MCF 10A (cell line): ENCODE measurements around the gene IL18R1. TPM values are rescaled to one million over a fixed set of nuclear protein-coding genes. Genes with fewer than 3 reads are reported as not detected.
"Not testable (repeated sequence)": the region's sequence is repeated elsewhere in the genome, so short reads cannot be mapped to it uniquely, and the experiment has no call there.

Source experiments
- BruUV-seq: library from RNA; stranded (reverse); fragments of 400-500 nt; replicated peaks from 2 replicates; lab custom pipeline; 2021; lab: Mats Ljungman, UMichigan
- CTCF ChIA-PET: fragments of 300-600 bp; sonication (Branson Sonifier 250); formaldehyde crosslinking; extraction: SDS; loops from one replicate; lab custom pipeline; 2021; ENCODE audit warnings: antibody characterized with exemption, inconsistent platforms; lab: Yijun Ruan, JAX
- POLR2A ChIA-PET: fragments of 300-600, 350-650 bp; sonication (Branson Sonifier 250); formaldehyde crosslinking; extraction: SDS; loops from one replicate; lab custom pipeline; 2020; ENCODE audit warnings: antibody characterized with exemption, inconsistent platforms; lab: Yijun Ruan, JAX
- DNase-seq: peaks from one replicate; pipeline ENCODE4 v3.0.0-alpha.2; 2018; ENCODE audit not compliant: unreplicated experiment
- H3K27ac Mint-ChIP-seq: one replicate; pipeline ENCODE4 v1.8.0; 2022; ENCODE audit warnings: mild to moderate bottlenecking, low read depth, mixed read lengths; ENCODE audit not compliant: unreplicated experiment
- H3K27me3 Mint-ChIP-seq: one replicate; pipeline ENCODE4 v1.8.0; 2022; ENCODE audit warnings: mixed read lengths; ENCODE audit not compliant: insufficient read depth, unreplicated experiment
- H3K36me3 Mint-ChIP-seq: one replicate; pipeline ENCODE4 v1.8.0; 2022; ENCODE audit warnings: mild to moderate bottlenecking, moderate library complexity, mixed read lengths; ENCODE audit not compliant: insufficient read depth, unreplicated experiment
- H3K4me1 Mint-ChIP-seq: one replicate; pipeline ENCODE4 v1.8.0; 2022; ENCODE audit warnings: mixed read lengths; ENCODE audit not compliant: insufficient read depth, unreplicated experiment
- H3K4me3 Mint-ChIP-seq: one replicate; pipeline ENCODE4 v1.8.0; 2022; ENCODE audit warnings: mild to moderate bottlenecking, moderate library complexity, mixed read lengths; ENCODE audit not compliant: unreplicated experiment
- H3K9me3 Mint-ChIP-seq: one replicate; pipeline ENCODE4 v1.8.0; 2022; ENCODE audit warnings: mixed read lengths; ENCODE audit not compliant: unreplicated experiment
- CTCF ChIP-seq: fragments of 200-600 bp; IDR thresholded peaks from one replicate; pipeline ENCODE4 v1.8.0; 2022; ENCODE audit warnings: antibody characterized with exemption, mild to moderate bottlenecking; ENCODE audit not compliant: unreplicated experiment
- intact Hi-C: fragments of 100-400 bp; cut with micrococcal nuclease; formaldehyde crosslinking; loops from 2 replicates; pipeline ENCODE4 v1.14.1; 2022
- total RNA-seq: library from RNA; stranded (reverse); gene quantifications from 2 replicates; pipeline ENCODE4 v1.2.3, GENCODE V29; 2022

IL18R1 gene
- total RNA-seq, 1 experiment from 2014 or later, result 3.5 TPM

GRCh38 chr2:102317715-102318114 is 37.9 kb upstream of the IL18R1 start:
- intact Hi-C loops, result no loop called here
- DNase-seq, result peak; percentile 66
- CTCF ChIA-PET, result interaction anchor here (0.7 kb wide), 1 partner anchor 15 kb away, joined by 5 read pairs; no protein-coding TSS in a partner anchor

GRCh38 chr2:102318437-102318836 is 37.2 kb upstream of the IL18R1 start:
- no peak for TF ChIP-seq CTCF
- peaks cover 4% of the 10 kb centered on the region for H3K4me1 Mint-ChIP-seq
- no peaks in the 10 kb centered on the region for H3K9me3 Mint-ChIP-seq
- ChIA-PET CTCF (interaction anchor here (0.7 kb wide), 2 partner anchors 16 to 77 kb away, joined by 3 to 5 read pairs; no protein-coding TSS in a partner anchor), POLR2A (interaction anchor here (1.0 kb wide), 1 partner anchor 15 kb away, joined by 3 read pairs; no protein-coding TSS in a partner anchor)
- H3K36me3 Mint-ChIP-seq, result no peaks in the 10 kb centered on the region
- intact Hi-C loops, result no loop called here
- H3K27me3 Mint-ChIP-seq, result no peaks in the 10 kb centered on the region
- H3K27ac Mint-ChIP-seq, result no peak overlapping the region
- no peak overlapping the region for H3K4me3 Mint-ChIP-seq
- no TSS peak for BruUV-seq
- no peak for DNase-seq

More at GRCh38 chr2:102317715-102318114, 37.9 kb upstream of the IL18R1 start:
- Mint-ChIP-seq H3K27me3 (no peaks in the 10 kb centered on the region), H3K27ac (no peak overlapping the region), H3K9me3 (no peaks in the 10 kb centered on the region), H3K36me3 (no peaks in the 10 kb centered on the region), H3K4me3 (no peak overlapping the region), H3K4me1 (peaks cover 9% of the 10 kb centered on the region)
- no TSS peak for BruUV-seq
- TF ChIP-seq CTCF, result no peak
- POLR2A ChIA-PET, result no interaction called here

- peaks cover 6% of the 10 kb centered on the region for H3K36me3 Mint-ChIP-seq
- intact Hi-C loops, result no loop called here
- no peak for DNase-seq
- H3K4me1 Mint-ChIP-seq, result no peaks in the 10 kb centered on the region
- H3K4me3 Mint-ChIP-seq, result no peak overlapping the region
- no peak for TF ChIP-seq CTCF
- ChIA-PET POLR2A (no interaction called here), CTCF (no interaction called here)
- no peaks in the 10 kb centered on the region for H3K27me3 Mint-ChIP-seq
- no peak overlapping the region for H3K27ac Mint-ChIP-seq
- H3K9me3 Mint-ChIP-seq, result no peaks in the 10 kb centered on the region
- no TSS peak for BruUV-seq
These were observed 33.5 kb upstream of the IL18R1 start for GRCh38 chr2:102321941-102322719.

- DNase-seq, BruUV-seq, H3K27me3 Mint-ChIP-seq, intact Hi-C loops, H3K4me1 Mint-ChIP-seq, H3K4me3 Mint-ChIP-seq, H3K9me3 Mint-ChIP-seq, H3K36me3 Mint-ChIP-seq, H3K27ac Mint-ChIP-seq, POLR2A ChIA-PET: not testable (repeated sequence)
- CTCF ChIA-PET, result interaction anchor here (1.1 kb wide), 1 partner anchor 11 kb away, joined by 4 read pairs; no protein-coding TSS in a partner anchor
These were observed 30.7 kb upstream of the IL18R1 start for GRCh38 chr2:102324914-102325313.
